ENCODE measurements around the gene SPECC1L. TPM values are rescaled to one million over a fixed set of nuclear protein-coding genes. Genes with fewer than 3 reads are reported as not detected.
A peak's percentile ranks its signal among the peaks of the same experiment; 100 is the strongest.

The SPECC1L gene
- total RNA-seq, 1 donor from 2014 or later = 79.5 TPM

DNA sequence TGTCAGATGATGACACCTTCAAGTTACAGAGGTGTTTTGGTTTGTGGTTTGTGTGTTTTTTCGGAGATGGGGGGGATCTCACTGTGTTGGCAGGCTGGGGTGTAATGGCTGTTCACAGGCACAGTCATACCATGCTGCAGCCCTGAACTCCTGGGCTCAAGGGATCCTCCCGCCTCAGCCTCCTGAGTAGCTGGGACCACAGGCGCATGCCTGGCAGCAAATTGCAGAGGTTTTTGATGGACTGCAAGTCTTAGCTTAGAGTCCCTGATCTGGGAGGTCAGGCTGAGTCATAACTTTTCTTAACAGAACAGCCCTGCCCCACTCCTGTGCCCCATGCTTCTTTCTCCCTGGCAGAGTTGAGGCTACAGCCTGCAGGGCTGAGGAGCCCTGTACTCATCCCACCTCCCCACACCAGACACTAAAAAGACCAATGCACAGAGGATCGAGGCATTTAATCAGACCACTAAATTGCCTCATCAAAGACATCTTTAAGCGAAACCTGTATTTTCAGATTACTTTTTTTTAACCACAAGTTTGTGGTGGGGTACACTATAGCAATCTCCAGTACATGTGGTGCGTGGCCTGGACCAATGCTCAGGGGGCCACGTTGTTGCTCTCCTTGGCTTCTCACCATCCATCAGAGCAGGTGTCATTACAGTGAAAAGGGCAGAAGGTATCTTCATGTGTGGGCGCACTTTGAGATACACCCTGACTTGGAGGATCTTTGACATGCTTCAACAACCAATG, 139.7 kb downstream of the SPECC1L start:
- Mint-ChIP-seq H3K36me3 (ENCODE audit: unreplicated experiment) (peaks cover 11% of the 10 kb centered on the region), H3K4me1 (ENCODE audit: unreplicated experiment) (peaks cover 49% of the 10 kb centered on the region), H3K27ac (ENCODE audit: unreplicated experiment) (peak overlapping the region; percentile 40), H3K9me3 (ENCODE audit: unreplicated experiment) (no peaks in the 10 kb centered on the region), H3K27me3 (ENCODE audit: unreplicated experiment) (no peaks in the 10 kb centered on the region), H3K4me3 (ENCODE audit: unreplicated experiment) (no peak overlapping the region)
- TF ChIP-seq, protein P1, sequence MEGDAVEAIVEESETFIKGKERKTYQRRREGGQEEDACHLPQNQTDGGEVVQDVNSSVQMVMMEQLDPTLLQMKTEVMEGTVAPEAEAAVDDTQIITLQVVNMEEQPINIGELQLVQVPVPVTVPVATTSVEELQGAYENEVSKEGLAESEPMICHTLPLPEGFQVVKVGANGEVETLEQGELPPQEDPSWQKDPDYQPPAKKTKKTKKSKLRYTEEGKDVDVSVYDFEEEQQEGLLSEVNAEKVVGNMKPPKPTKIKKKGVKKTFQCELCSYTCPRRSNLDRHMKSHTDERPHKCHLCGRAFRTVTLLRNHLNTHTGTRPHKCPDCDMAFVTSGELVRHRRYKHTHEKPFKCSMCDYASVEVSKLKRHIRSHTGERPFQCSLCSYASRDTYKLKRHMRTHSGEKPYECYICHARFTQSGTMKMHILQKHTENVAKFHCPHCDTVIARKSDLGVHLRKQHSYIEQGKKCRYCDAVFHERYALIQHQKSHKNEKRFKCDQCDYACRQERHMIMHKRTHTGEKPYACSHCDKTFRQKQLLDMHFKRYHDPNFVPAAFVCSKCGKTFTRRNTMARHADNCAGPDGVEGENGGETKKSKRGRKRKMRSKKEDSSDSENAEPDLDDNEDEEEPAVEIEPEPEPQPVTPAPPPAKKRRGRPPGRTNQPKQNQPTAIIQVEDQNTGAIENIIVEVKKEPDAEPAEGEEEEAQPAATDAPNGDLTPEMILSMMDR (IDR thresholded peaks at IDR 0.05) = no peak
- DNase-seq (ENCODE audit: extremely low spot score, unreplicated experiment) = no peak

DNA sequence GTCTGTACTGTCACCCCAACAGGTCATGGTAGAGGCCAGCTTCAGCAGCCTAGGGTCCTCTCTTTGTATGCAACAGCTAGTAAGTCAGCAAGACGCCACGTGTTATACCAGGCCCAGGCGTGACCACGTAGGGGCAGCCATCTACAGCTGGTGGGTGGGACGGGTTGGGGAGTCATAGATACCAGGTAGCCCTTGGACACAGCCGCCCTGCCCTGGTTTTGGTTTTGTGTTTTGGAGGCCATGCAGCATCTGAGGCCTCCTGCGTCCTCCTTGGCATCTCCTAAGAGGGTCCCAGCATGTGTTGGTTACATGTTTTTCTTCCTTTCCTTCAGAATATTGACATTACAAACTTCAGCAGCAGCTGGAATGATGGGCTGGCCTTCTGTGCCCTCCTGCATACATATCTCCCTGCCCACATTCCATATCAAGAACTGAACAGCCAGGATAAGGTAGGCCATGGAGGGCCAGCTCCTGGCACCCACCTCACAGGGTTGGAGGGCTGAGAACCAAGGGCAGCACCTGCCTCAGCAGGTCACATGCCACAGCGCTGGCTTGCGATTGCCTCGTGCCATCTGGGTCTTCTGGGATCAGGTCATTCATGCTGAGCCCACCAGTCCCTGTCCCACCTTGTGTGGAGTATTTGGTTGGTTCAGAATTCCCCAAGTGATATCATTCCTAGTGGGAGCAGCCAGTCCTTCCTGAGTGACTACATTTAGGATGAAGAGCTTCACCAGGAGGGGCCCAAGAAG, 140.8 kb downstream of the SPECC1L start:
- H3K9me3 Mint-ChIP-seq (ENCODE audit: unreplicated experiment) = no peaks in the 10 kb centered on the region
- H3K36me3 Mint-ChIP-seq (ENCODE audit: unreplicated experiment) = peaks cover 14% of the 10 kb centered on the region
- H3K4me3 Mint-ChIP-seq (ENCODE audit: unreplicated experiment) = no peak overlapping the region
- H3K27me3 Mint-ChIP-seq (ENCODE audit: unreplicated experiment) = no peaks in the 10 kb centered on the region
- TF ChIP-seq, protein P1 (IDR thresholded peaks at IDR 0.05) = no peak
- no peak overlapping the region for H3K27ac Mint-ChIP-seq (ENCODE audit: unreplicated experiment)
- no peak for DNase-seq (ENCODE audit: extremely low spot score, unreplicated experiment)
- peaks cover 45% of the 10 kb centered on the region for H3K4me1 Mint-ChIP-seq (ENCODE audit: unreplicated experiment)

DNA sequence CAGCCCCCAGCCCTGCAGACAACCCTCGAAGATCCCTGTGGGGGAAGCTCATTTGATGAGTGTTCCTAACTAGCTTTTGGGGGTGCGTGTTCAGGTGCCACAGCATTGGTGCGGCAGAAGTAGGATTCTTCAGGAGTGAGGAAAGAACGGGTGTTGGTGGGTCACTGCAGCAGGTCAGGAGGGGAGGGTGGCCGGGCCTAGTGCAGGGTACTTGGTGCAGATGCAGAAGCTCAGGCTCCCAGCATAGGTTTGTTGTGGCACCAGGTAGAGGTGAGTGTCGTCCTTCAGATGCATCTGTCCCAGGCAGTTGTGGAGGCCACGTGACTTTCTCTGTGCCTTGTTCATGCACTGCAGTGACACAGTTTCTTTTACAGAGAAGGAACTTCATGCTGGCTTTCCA, 141.6 kb downstream of the SPECC1L start:
- peaks cover 17% of the 10 kb centered on the region for H3K36me3 Mint-ChIP-seq (ENCODE audit: unreplicated experiment)
- no peak overlapping the region for H3K4me3 Mint-ChIP-seq (ENCODE audit: unreplicated experiment)
- TF ChIP-seq, protein P1 (IDR thresholded peaks at IDR 0.05) = no peak
- peaks cover 36% of the 10 kb centered on the region for H3K4me1 Mint-ChIP-seq (ENCODE audit: unreplicated experiment)
- no peak for DNase-seq (ENCODE audit: extremely low spot score, unreplicated experiment)
- no peaks in the 10 kb centered on the region for H3K27me3 Mint-ChIP-seq (ENCODE audit: unreplicated experiment)
- H3K27ac Mint-ChIP-seq (ENCODE audit: unreplicated experiment) = no peak overlapping the region
- no peaks in the 10 kb centered on the region for H3K9me3 Mint-ChIP-seq (ENCODE audit: unreplicated experiment)

DNA sequence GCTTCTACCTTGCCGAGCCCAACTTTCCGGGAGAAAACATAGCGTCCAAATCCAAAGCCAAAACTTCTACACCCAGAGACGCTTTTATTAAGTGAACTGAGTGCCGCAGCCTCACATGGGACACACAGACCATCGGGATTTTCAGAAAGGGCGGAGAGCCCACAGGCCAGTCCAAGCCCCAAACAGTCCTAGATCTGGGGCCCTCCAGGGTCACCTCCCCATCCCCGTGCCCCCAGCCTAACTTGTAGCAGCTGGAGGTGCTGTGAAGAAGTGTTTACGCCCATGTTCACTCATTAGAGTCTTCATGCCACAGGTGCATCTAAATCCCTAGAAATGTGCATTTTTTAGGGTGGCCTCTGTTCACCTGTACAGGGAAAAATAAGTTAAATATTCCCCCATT, 142.6 kb downstream of the SPECC1L start:
- DNase-seq (ENCODE audit: extremely low spot score, unreplicated experiment) = no peak
- Mint-ChIP-seq H3K36me3 (ENCODE audit: unreplicated experiment) (peaks cover 19% of the 10 kb centered on the region), H3K9me3 (ENCODE audit: unreplicated experiment) (no peaks in the 10 kb centered on the region), H3K27ac (ENCODE audit: unreplicated experiment) (no peak overlapping the region), H3K4me1 (ENCODE audit: unreplicated experiment) (peaks cover 26% of the 10 kb centered on the region), H3K27me3 (ENCODE audit: unreplicated experiment) (no peaks in the 10 kb centered on the region), H3K4me3 (ENCODE audit: unreplicated experiment) (no peak overlapping the region)
- TF ChIP-seq, protein P1 (IDR thresholded peaks at IDR 0.05) = no peak

DNA sequence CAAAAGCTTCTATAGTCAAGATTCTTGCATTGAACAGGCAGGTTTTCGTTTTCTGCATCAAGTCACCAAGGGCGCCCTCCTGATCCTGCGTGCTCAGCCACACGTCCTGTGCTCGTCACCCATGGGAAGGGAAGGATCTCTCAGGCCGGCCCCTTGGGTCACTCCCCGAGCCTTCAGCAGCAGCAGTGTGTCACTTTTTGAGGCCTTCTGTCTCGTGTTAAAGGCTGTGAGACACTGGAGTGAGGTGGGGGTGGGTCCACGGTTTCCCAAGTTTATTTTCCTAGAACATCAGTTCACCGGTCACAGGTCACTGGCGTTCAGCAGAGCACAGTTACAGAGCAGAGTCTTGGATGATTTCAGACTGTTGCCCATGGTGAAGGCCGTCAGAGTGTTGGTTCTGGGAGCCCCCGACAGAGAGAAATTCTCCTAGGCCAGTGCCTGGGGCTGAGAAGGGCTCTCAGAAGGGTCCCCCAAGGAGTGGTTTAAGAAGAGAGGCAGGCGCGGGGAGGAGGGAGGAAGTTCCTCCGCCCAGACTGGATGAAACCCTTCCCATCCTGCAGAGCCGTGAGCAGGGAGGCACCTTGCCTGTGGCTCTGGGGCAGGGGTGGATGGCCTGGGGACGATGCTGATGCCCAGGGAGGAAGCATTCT, 143.2 kb downstream of the SPECC1L start:
- TF ChIP-seq, protein P1 (IDR thresholded peaks at IDR 0.05) = no peak
- no peak for DNase-seq (ENCODE audit: extremely low spot score, unreplicated experiment)
- Mint-ChIP-seq H3K9me3 (ENCODE audit: unreplicated experiment) (no peaks in the 10 kb centered on the region), H3K27me3 (ENCODE audit: unreplicated experiment) (no peaks in the 10 kb centered on the region), H3K36me3 (ENCODE audit: unreplicated experiment) (peaks cover 19% of the 10 kb centered on the region), H3K4me1 (ENCODE audit: unreplicated experiment) (peaks cover 22% of the 10 kb centered on the region), H3K4me3 (ENCODE audit: unreplicated experiment) (no peak overlapping the region), H3K27ac (ENCODE audit: unreplicated experiment) (no peak overlapping the region)

Measured in osteocyte (in vitro differentiated cells).